KMS-11 (cell line): Measurements from ENCODE around the gene DCHS2.

Experiments used
- H2AFZ ChIP-seq: fragments of 200-600 bp; sonication (generic); 2 replicates; pipeline ENCODE4 v1.6.1; 2016; ENCODE audit warnings: antibody characterized with exemption, mixed run types, low read depth
- H3K27ac ChIP-seq: fragments of 200-600 bp; sonication (generic); 2 replicates; pipeline ENCODE4 v1.6.1; 2016; ENCODE audit warnings: mild to moderate bottlenecking, mixed run types
- H3K27me3 ChIP-seq: fragments of 200-600 bp; sonication (generic); 2 replicates; pipeline ENCODE4 v1.6.1; 2017; ENCODE audit warnings: mild to moderate bottlenecking, low read depth, mixed run types, moderate library complexity; ENCODE audit not compliant: insufficient read depth
- H3K36me3 ChIP-seq: fragments of 200-600 bp; sonication (generic); 2 replicates; pipeline ENCODE4 v1.6.1; 2017; ENCODE audit warnings: mild to moderate bottlenecking, mixed run types; ENCODE audit not compliant: insufficient read depth
- H3K4me1 ChIP-seq: fragments of 200-600 bp; sonication (generic); 2 replicates; pipeline ENCODE4 v1.6.1; 2016; ENCODE audit warnings: mild to moderate bottlenecking, low read depth, mixed run types; ENCODE audit not compliant: poor library complexity, severe bottlenecking
- H3K4me2 ChIP-seq: fragments of 200-600 bp; sonication (generic); 2 replicates; pipeline ENCODE4 v1.7.0; 2016; ENCODE audit warnings: mild to moderate bottlenecking, mixed run types
- H3K4me3 ChIP-seq: fragments of 200-600 bp; sonication (generic); IDR thresholded peaks from 2 replicates; pipeline ENCODE4 v1.6.1; 2017; ENCODE audit warnings: low read depth, low read length, mixed read lengths; ENCODE audit not compliant: insufficient read depth
- H3K79me2 ChIP-seq: fragments of 200-600 bp; sonication (generic); 2 replicates; pipeline ENCODE4 v1.6.1; 2016; ENCODE audit warnings: low read depth, mixed run types; ENCODE audit not compliant: insufficient read depth
- H3K9ac ChIP-seq: fragments of 200-600 bp; sonication (generic); 2 replicates; pipeline ENCODE4 v1.6.1; 2016; ENCODE audit warnings: mild to moderate bottlenecking, mixed run types
- H4K20me1 ChIP-seq: fragments of 200-600 bp; sonication (generic); 2 replicates; pipeline ENCODE4 v1.6.1; 2016; ENCODE audit warnings: mild to moderate bottlenecking, mixed run types; ENCODE audit not compliant: insufficient read depth
- TF ChIP-seq, protein P1 (sequence below): fragments of 200-600 bp; sonication (generic); conservative IDR thresholded peaks from 2 replicates; pipeline ENCODE4 v1.6.1; 2017; ENCODE audit warnings: low read depth, mild to moderate bottlenecking, antibody characterized with exemption, low read length, moderate library complexity, mixed read lengths

The DCHS2 gene

DNA sequence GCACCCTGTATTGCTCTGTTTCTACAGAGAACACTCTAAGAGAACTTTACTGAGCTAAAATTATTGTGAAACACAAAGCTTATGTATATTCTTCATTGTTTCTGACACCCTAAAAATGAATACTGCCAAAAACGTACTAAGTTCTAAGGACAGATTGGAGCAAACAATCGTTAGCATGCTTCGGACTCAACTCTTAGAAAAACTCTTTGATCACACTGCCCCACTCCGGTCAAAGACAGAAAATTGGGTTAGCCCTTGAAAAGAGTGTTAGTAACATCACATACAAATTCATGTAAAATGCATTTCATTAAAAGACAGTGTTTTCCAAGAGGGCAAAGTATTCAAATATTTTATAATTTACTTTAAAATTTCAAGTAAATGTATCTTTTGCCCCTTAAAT, 177.4 kb downstream of the DCHS2 start:
- Histone ChIP-seq H3K27ac (no peak overlapping the region), H3K4me3 (no peak overlapping the region)
- TF ChIP-seq, protein P1, sequence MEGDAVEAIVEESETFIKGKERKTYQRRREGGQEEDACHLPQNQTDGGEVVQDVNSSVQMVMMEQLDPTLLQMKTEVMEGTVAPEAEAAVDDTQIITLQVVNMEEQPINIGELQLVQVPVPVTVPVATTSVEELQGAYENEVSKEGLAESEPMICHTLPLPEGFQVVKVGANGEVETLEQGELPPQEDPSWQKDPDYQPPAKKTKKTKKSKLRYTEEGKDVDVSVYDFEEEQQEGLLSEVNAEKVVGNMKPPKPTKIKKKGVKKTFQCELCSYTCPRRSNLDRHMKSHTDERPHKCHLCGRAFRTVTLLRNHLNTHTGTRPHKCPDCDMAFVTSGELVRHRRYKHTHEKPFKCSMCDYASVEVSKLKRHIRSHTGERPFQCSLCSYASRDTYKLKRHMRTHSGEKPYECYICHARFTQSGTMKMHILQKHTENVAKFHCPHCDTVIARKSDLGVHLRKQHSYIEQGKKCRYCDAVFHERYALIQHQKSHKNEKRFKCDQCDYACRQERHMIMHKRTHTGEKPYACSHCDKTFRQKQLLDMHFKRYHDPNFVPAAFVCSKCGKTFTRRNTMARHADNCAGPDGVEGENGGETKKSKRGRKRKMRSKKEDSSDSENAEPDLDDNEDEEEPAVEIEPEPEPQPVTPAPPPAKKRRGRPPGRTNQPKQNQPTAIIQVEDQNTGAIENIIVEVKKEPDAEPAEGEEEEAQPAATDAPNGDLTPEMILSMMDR = no peak

DNA sequence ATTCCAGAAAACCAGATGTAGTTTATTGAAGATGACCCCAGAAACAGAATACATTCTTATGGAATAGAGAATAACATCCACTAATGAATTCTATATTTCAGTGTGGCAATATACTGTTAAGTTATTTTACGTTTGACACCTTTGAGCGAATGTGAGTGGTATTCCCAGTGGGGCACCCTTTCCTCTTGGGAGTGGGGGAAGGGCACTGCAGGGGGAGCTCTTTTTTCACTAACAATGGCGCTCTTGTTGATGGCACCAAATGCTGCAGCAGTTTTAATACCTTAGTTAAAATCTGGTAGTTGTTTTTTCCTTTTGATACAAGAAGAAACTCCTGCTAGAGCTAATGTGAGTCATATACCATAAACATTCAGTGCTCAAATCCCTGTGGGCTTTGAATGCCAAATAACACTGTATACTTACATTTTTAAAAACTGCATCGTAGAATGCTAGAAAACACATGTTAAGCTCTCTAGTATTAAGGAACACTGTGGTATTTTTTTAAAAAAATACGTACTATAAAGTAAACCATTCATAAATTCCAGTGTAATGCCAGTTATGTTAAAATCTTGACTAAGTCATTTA, 178.5 kb downstream of the DCHS2 start:
- H3K4me2 ChIP-seq = no peak overlapping the region
- H3K27me3 ChIP-seq = no peaks in the 10 kb centered on the region
- H3K79me2 ChIP-seq = no peaks in the 10 kb centered on the region
- H3K4me3 ChIP-seq = no peak overlapping the region
- H3K9ac ChIP-seq = no peak overlapping the region
- TF ChIP-seq, protein P1 = no peak
- H4K20me1 ChIP-seq = no peaks in the 10 kb centered on the region
- no peaks in the 10 kb centered on the region for H3K4me1 ChIP-seq
- H3K27ac ChIP-seq = no peak overlapping the region
- H2AFZ ChIP-seq = no peak overlapping the region
- no peaks in the 10 kb centered on the region for H3K36me3 ChIP-seq

More for the DNA sequence above, 177.4 kb downstream of the DCHS2 start:
- Histone ChIP-seq H2AFZ (no peak overlapping the region), H3K79me2 (no peaks in the 10 kb centered on the region), H4K20me1 (no peaks in the 10 kb centered on the region), H3K4me2 (no peak overlapping the region), H3K4me1 (no peaks in the 10 kb centered on the region), H3K36me3 (no peaks in the 10 kb centered on the region), H3K27me3 (no peaks in the 10 kb centered on the region), H3K9ac (no peak overlapping the region)

DNA sequence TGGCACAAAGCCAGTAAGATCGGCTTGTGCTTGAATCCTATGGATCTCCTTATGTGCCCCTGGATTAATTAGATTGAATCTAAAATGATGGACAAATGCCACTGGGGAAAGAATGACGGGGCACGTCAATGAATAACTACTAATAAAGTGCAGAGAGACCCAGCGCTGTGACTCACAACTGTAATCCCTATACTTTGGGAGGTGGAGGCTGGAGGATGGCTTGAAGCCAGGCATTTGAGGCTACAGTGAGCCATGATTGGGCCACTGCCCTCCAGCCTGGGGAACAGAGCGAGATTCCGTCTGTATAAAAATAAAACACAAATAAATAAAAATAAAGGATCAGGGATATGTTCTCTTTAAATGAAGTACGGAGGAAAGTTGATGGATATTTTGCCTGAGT, 179.4 kb downstream of the DCHS2 start:
- Histone ChIP-seq H3K4me3 (no peak overlapping the region), H3K9ac (no peak overlapping the region), H3K27ac (no peak overlapping the region), H3K27me3 (no peaks in the 10 kb centered on the region), H3K79me2 (no peaks in the 10 kb centered on the region), H3K4me1 (no peaks in the 10 kb centered on the region), H3K4me2 (no peak overlapping the region), H3K36me3 (no peaks in the 10 kb centered on the region), H4K20me1 (no peaks in the 10 kb centered on the region), H2AFZ (no peak overlapping the region)
- TF ChIP-seq, protein P1 = no peak

DNA sequence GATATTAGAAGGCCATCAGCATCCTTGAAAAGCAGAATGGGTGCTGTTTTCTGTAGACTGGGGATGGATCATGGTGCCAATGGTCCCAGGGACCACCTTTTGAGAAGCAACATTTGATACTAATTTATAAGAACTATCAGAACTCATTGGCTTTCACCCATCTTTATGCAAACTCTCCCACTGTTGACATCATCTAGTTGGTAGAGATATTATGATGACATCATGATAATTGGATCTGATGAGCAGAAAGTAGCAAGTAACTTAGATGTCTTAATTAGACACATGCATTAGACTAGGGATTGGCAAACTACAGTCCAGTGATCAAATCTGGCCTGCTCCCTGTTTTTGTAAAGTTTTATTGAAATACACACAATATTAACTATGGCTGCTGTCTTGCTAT, 181.0 kb downstream of the DCHS2 start:
- no peaks in the 10 kb centered on the region for H3K4me1 ChIP-seq
- no peak overlapping the region for H3K4me3 ChIP-seq
- no peaks in the 10 kb centered on the region for H4K20me1 ChIP-seq
- TF ChIP-seq, protein P1 = no peak
- no peak overlapping the region for H3K9ac ChIP-seq
- no peaks in the 10 kb centered on the region for H3K27me3 ChIP-seq
- no peak overlapping the region for H3K4me2 ChIP-seq
- H2AFZ ChIP-seq = no peak overlapping the region
- H3K36me3 ChIP-seq = no peaks in the 10 kb centered on the region
- H3K27ac ChIP-seq = no peak overlapping the region
- no peaks in the 10 kb centered on the region for H3K79me2 ChIP-seq
